Heart right ventricle (tissue), 16 donors: Measurements from ENCODE around the gene POLG. TPM values are rescaled to one million over a fixed set of nuclear protein-coding genes. Genes with fewer than 3 reads are reported as not detected.

ENCODE experiments used
- ATAC-seq, 8 donors: fragments of 200-7000 bp; cut with Tn5 transposase; one replicate each; pipeline ENCODE4 v1.9.1; 2020; ENCODE audit warnings: mild to moderate bottlenecking in 8 of 8, moderate library complexity in 8 of 8, moderate number of reproducible peaks in 1 of 8
- DNase-seq, 2 donors: peaks; one replicate each; pipeline ENCODE4 v3.0.0-alpha.2; 2020
- H3K27ac ChIP-seq, 10 donors: fragments of 200-600 bp; sonication (generic) in 2 of 10; one replicate each; pipeline versions ENCODE4 v1.5.0 to v1.8.0; 2020 to 2022; ENCODE audit warnings: mild to moderate bottlenecking in 3 of 10
- H3K27me3 ChIP-seq, 7 donors: fragments of 200-600 bp; one replicate each; pipeline ENCODE4 v1.8.0; 2021 to 2022; ENCODE audit warnings: mild to moderate bottlenecking in 2 of 7
- H3K36me3 ChIP-seq, 9 donors: fragments of 200-600 bp; sonication (generic) in 1 of 9; one replicate each; pipeline versions ENCODE4 v1.5.0 to v1.8.0; 2020 to 2022; ENCODE audit warnings: mild to moderate bottlenecking in 2 of 9
- H3K4me1 ChIP-seq, 9 donors: fragments of 200-600 bp; sonication (generic) in 1 of 9; one replicate each; pipeline versions ENCODE4 v1.5.0 to v1.8.0; 2020 to 2022; ENCODE audit warnings: mild to moderate bottlenecking in 4 of 9
- H3K4me3 ChIP-seq, 10 donors: fragments of 200-600 bp; sonication (generic) in 2 of 10; one replicate each; pipeline versions ENCODE4 v1.5.0 to v1.8.0; 2020 to 2022; ENCODE audit warnings: mild to moderate bottlenecking in 7 of 10, moderate library complexity in 2 of 10
- H3K9me3 ChIP-seq, 11 donors: fragments of 200-600 bp in 10 of 11; sonication (generic) in 2 of 11; one replicate each; pipeline versions ENCODE4 v1.5.0 to v1.8.0; 2013 to 2022; ENCODE audit warnings: mild to moderate bottlenecking in 2 of 11, control low read depth in 1 of 11, moderate library complexity in 1 of 11
- WGBS, 2 donors: extraction: QIAGEN DNeasy Blood & Tissue Kit; methylation state at CpG; one replicate each; pipeline ENCODE4 v1.1.7; 2013; ENCODE audit warnings: inconsistent platforms in 1 of 2; 5-methylcytosine and 5-hydroxymethylcytosine counted together
- intact Hi-C, 10 donors: fragments of 100-400 bp; cut with DNase I; formaldehyde crosslinking; loops; one replicate each; pipeline versions ENCODE4 v1.11.1 to v1.14.2; 2022
- polyA plus RNA-seq, 2 donors: library from polyadenylated mRNA; stranded (reverse); fragments of 200-250 nt; gene quantifications; one replicate each; pipeline ENCODE4 v1.2.3, GENCODE V29; 2013
- total RNA-seq, 10 donors: library from RNA; stranded (reverse); fragmentation: NEBNext Ultra II Directional in 3 of 10; extraction: Animal tissue kit (Norgen Biotek cat#: 25700) in 3 of 10; gene quantifications; one replicate each; pipeline versions ENCODE4 v1.2.1 to v1.2.4, GENCODE V29; 2021 to 2023
- TF ChIP-seq, protein P1 (sequence below), 9 donors: fragments of 200-600 bp; sonication (generic) in 2 of 9; IDR thresholded peaks; one replicate each; pipeline versions ENCODE4 v1.5.0 to v1.8.0; 2021 to 2022; ENCODE audit warnings: antibody characterized with exemption in 9 of 9, mild to moderate bottlenecking in 5 of 9, moderate library complexity in 1 of 9
- donor health status: Arrhythmogenic right ventricular cardiomyopathy.
- donor health status: ischemic (EF 13 %, LVEDD 7.1; RV severe dilation, severe dysfunction).
- donor health status: healthy with polysubstance abuse.
- donor health status: DM: no; HTN: yes; CAD: no.
- donor health status: DM: no; HTN: no; CAD: no.
- donor health status: ischemic (EF 25% LVEDD 6.9; RV normal size, moderate dysfunction).
- donor health status: ischemic (EF 25% LVEDD 5.7; RV mildly dilated, moderate dysfunction).
- donor health status: healthy.
- donor health status: DM: yes; HTN: yes; CAD: no.
- donor health status: Ischemic cardiomyopathy.
- donor health status: ischemic (EF 35%, LVEDD 5.7; RV mildly dilated, moderate dysfunction).
- donor health status: nonischemic (EF 11% LVEDD 7.7; RV severe dilation, severe dysfunction).
- donor health status: DM: yes; HTN: yes; CAD: no.
- donor health status: PGD.
- donor health status: ischemic (EF 29% LVEDD 5.4; RV normal size, mild dysfunction).
- donor health status: nonischemic (EF 23%, LVEDD 6.1; RV moderate dilation, normal function).

POLG gene
- total and polyA plus RNA-seq, 12 donors = 31.1 to 52.5 (median 34.7) TPM

DNA sequence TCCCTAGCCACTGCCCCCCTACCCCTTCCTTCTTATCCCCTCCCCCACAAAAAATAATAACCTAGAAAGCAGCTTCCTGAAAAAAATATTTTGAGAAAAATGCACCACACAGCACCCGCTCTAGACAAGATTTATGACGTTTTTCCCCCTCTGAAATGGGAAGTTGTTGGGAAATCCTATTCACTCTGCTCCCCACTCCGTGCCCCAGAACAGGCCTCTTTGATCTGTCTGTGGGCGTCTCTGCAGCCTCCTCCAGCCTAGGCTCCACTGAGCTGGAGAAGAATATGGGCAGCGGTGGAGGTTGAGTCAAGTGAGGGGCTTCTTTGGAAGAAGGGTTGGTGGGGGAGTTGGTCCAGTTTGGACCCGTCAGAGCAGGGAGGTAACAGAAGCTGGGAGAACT lies 28.5 kb upstream of the POLG start:
- intact Hi-C loops = loop anchor here in 1 of 10 donors (5.0 kb wide), 1 partner anchor 59 kb away; no protein-coding TSS in a partner anchor
- DNase-seq (no peak), ATAC-seq (no peak)
- Histone ChIP-seq H3K27ac (no peak overlapping the region), H3K9me3 (no peaks in the 10 kb centered on the region), H3K4me1 (peaks cover 3 to 52% (median 19%) of the 10 kb centered on the region in 9 donors), H3K4me3 (no peak overlapping the region), H3K27me3 (peaks cover 79 to 100% (median 99%) of the 10 kb centered on the region in 7 donors), H3K36me3 (no peaks in the 10 kb centered on the region)
- WGBS, 2 donors = 9 to 25% methylated on average over 6 of the region's 6 CpGs
- TF ChIP-seq, protein P1, sequence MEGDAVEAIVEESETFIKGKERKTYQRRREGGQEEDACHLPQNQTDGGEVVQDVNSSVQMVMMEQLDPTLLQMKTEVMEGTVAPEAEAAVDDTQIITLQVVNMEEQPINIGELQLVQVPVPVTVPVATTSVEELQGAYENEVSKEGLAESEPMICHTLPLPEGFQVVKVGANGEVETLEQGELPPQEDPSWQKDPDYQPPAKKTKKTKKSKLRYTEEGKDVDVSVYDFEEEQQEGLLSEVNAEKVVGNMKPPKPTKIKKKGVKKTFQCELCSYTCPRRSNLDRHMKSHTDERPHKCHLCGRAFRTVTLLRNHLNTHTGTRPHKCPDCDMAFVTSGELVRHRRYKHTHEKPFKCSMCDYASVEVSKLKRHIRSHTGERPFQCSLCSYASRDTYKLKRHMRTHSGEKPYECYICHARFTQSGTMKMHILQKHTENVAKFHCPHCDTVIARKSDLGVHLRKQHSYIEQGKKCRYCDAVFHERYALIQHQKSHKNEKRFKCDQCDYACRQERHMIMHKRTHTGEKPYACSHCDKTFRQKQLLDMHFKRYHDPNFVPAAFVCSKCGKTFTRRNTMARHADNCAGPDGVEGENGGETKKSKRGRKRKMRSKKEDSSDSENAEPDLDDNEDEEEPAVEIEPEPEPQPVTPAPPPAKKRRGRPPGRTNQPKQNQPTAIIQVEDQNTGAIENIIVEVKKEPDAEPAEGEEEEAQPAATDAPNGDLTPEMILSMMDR (IDR thresholded peaks at IDR 0.05) = no peak

DNA sequence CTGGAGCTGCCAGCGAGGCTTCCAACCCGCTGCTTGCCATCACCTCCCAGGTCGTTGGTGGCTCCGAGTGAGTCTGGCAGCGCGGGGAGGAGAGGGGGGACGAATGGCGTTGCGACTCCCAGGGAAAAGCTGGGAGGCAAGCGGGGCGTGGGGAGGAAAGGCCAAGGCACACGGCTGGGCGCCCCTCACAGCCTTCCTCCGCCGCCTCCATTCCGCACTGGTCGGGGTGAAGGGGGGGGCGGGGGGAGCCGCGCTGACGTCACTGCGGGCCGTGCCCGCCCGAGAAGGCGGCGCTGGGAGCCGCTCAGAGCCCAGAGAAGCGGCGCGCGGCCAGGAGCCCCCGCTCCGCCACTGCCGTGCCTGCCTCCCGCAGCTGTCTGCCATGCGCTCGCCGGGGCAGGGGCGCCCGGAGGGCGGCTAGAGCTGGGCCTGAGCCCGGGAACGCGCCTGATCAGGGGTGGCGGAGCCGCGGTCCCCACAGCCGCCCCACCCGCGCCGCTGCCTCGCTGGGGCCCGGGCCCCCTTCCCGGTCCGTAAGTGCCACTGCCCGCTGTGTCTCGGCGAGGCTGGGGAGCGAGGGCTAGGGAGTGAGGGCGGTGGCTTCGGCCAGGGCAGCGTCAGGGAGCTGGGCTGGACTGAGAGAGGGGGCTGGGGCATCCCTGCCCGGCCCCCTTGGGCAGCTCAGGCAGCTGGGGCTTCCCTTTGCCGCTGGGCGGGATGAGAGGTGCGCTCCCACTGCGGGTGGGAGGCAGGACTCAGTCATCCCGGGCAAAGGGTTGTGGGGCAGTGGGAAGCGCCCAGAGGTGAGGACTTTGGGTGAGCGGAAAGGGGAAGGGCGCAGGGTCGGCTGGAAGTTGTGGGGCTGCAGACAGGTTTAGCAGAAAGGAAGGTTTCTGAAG lies 27.8 kb upstream of the POLG start:
- TF ChIP-seq, protein P1 (IDR thresholded peaks at IDR 0.05) = no peak
- Histone ChIP-seq H3K36me3 (no peaks in the 10 kb centered on the region), H3K4me3 (peak overlapping the region in 1 of 10 donors; percentile 5), H3K4me1 (peaks cover 3 to 46% (median 16%) of the 10 kb centered on the region in 9 donors), H3K27ac (no peak overlapping the region), H3K9me3 (no peaks in the 10 kb centered on the region), H3K27me3 (peaks cover 73 to 100% (median 99%) of the 10 kb centered on the region in 7 donors)
- WGBS, 2 donors = 3 to 5% methylated on average over 54 to 72 of the region's 73 CpGs
- intact Hi-C loops = loop anchor here in 1 of 10 donors (5.0 kb wide), 1 partner anchor 60 kb away; no protein-coding TSS in a partner anchor
- ATAC-seq (no peak), DNase-seq (no peak)

DNA sequence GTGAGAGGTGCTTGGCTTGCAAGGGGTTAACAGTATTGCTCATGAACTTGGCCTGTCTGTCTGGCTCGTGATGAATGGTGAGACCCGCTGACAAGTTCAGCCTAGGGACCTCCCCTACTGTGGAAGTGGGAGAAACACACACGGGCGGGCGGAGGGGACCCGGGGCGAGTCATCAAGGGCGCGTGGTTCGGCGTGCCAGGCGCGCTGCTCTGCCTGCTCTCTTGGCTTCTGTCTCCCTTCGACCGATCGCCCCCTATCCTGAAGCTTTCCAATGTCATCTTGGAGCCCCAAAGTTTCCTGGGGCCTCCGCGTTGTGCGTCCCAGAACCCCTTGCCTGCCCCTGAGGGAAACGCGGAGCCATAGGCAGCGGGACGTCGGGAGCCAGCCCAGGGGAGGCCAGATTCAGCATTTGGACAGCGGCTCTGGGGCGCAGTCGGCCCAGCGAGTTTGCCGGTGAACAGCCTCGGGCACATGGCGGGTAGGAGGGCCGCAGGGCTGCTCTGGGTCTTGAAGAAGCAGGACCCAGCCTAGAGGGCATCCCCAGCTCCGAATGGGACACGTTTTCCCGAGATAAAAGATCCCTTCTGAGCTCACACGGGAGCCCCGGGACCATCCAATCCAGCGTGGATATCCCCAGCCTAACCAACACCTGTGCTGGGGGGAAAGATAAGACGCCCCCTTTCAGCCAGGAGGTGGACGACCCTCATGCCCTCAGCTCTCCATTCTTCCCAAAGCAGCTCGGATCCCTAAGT lies 27.0 kb upstream of the POLG start:
- Histone ChIP-seq H3K36me3 (no peaks in the 10 kb centered on the region), H3K9me3 (no peaks in the 10 kb centered on the region), H3K4me3 (peak overlapping the region in 1 of 10 donors; percentile 5), H3K4me1 (peaks cover 3 to 41% (median 14%) of the 10 kb centered on the region in 9 donors), H3K27ac (no peak overlapping the region), H3K27me3 (peaks cover 73 to 100% (median 99%) of the 10 kb centered on the region in 7 donors)
- TF ChIP-seq, protein P1 (IDR thresholded peaks at IDR 0.05) = no peak
- DNase-seq (peak; percentile 61 to 70), ATAC-seq (peak; percentile 30 to 77 (median 65))
- intact Hi-C loops = loop anchor here in 1 of 10 donors (5.0 kb wide), 1 partner anchor 61 kb away; no protein-coding TSS in a partner anchor
- WGBS, 2 donors = 8 to 10% methylated on average over 39 to 41 of the region's 41 CpGs
